AG04449 (cell line): ENCODE measurements around the gene PAN2.

ENCODE experiments used
- CTCF ChIA-PET: fragments of 350-600 bp; formaldehyde crosslinking; extraction: SDS; loops from one replicate; lab custom pipeline; 2021; ENCODE audit warnings: antibody characterized with exemption; lab: Yijun Ruan, JAX
- POLR2A ChIA-PET: fragments of 400-600, 350-600 bp; formaldehyde crosslinking; extraction: SDS; loops from one replicate; lab custom pipeline; 2020; ENCODE audit warnings: antibody characterized with exemption, inconsistent platforms; lab: Yijun Ruan, JAX
- DNase-seq: peaks from one replicate; pipeline ENCODE4 v3.0.0-alpha.2; 2010; ENCODE audit warnings: low read depth, low spot score
- H3K4me3 ChIP-seq: 2 replicates; pipeline ENCODE4 v1.5.1; 2011; ENCODE audit warnings: low read depth, mild to moderate bottlenecking, control low read depth, low read length
- CTCF ChIP-seq: IDR thresholded peaks from one replicate; pipeline ENCODE4 v1.5.1; 2011; ENCODE audit warnings: mild to moderate bottlenecking, moderate library complexity, low read length, control low read depth, inconsistent platforms; ENCODE audit not compliant: insufficient read depth; ENCODE audit errors: missing control alignments

Gene PAN2

GRCh38 chr12:56333679-56334489, at the start of gene PAN2:
Gene PAN2, minus strand, starts transcription at chr12:56334000. Its CDS starts 906 bp downstream, at chr12:56333094.
- ChIA-PET CTCF (interaction anchor here (0.7 to 2.0 kb wide), 11 partner anchors 9 to 135 kb away, joined by 3 to 14 read pairs (median 4); partner anchors contain the start of gene STAT2), POLR2A (interaction anchor here (0.6 to 1.5 kb wide), 8 partner anchors 10 to 154 kb away, joined by 3 to 5 read pairs (median 3); partner anchors contain the start of genes CNPY2, GLS2 and STAT2)
- peak within 1 kb of the TSS; percentile 67 for H3K4me3 ChIP-seq
- peak; percentile 88 for DNase-seq
- peak; percentile 50 for TF ChIP-seq CTCF

- ChIA-PET POLR2A (interaction anchor here (1.6 kb wide), 1 partner anchor 22 kb away, joined by 4 read pairs; the partner anchor contains the start of gene STAT2), CTCF (no interaction called here)
- TF ChIP-seq CTCF = no peak
- no peak overlapping the region for H3K4me3 ChIP-seq
- no peak for DNase-seq
Observed at GRCh38 chr12:56382611-56383010, 48.8 kb upstream of the PAN2 start.

GRCh38 chr12:56377989-56378316, 44.2 kb upstream of the PAN2 start:
- POLR2A ChIA-PET = interaction anchor here (1.0 kb wide), 1 partner anchor 18 kb away, joined by 5 read pairs; the partner anchor contains the start of gene STAT2
- no peak for DNase-seq
- CTCF ChIA-PET = interaction anchor here (1.6 to 2.6 kb wide), 2 partner anchors 17 to 86 kb away, joined by 7 to 10 read pairs; no protein-coding TSS in a partner anchor
- no peak overlapping the region for H3K4me3 ChIP-seq
- no peak for TF ChIP-seq CTCF

- no peak for DNase-seq
- H3K4me3 ChIP-seq = no peak overlapping the region
- CTCF ChIA-PET = interaction anchor here (1.6 to 2.6 kb wide), 2 partner anchors 16 to 86 kb away, joined by 7 to 10 read pairs; no protein-coding TSS in a partner anchor
- POLR2A ChIA-PET = interaction anchor here (1.0 kb wide), 1 partner anchor 17 kb away, joined by 5 read pairs; the partner anchor contains the start of gene STAT2
- no peak for TF ChIP-seq CTCF
Observed at GRCh38 chr12:56377310-56377988, 43.6 kb upstream of the PAN2 start.

- POLR2A ChIA-PET = no interaction called here
- no peak for DNase-seq
- no peak for TF ChIP-seq CTCF
- CTCF ChIA-PET = interaction anchor here (2.6 kb wide), 1 partner anchor 88 kb away, joined by 10 read pairs; no protein-coding TSS in a partner anchor
- H3K4me3 ChIP-seq = no peak overlapping the region
Observed at GRCh38 chr12:56375598-56376434, 42.0 kb upstream of the PAN2 start.
